WI38 (cell line): Measurements from ENCODE around the gene SLC6A12.

ENCODE experiments used
- H3K4me3 ChIP-seq: 2 replicates; pipeline ENCODE4 v1.5.1; 2011; ENCODE audit warnings: low read depth, mild to moderate bottlenecking, control low read depth, low read length
- CTCF ChIP-seq: IDR thresholded peaks from 2 replicates; pipeline ENCODE4 v1.5.1; 2012; ENCODE audit warnings: low read depth, mild to moderate bottlenecking, control low read depth, low read length

Gene SLC6A12

GRCh38 chr12:197911-198695 is 15.9 kb downstream of the SLC6A12 start:
- no peak overlapping the region for H3K4me3 ChIP-seq
- no peak for TF ChIP-seq CTCF

DNA sequence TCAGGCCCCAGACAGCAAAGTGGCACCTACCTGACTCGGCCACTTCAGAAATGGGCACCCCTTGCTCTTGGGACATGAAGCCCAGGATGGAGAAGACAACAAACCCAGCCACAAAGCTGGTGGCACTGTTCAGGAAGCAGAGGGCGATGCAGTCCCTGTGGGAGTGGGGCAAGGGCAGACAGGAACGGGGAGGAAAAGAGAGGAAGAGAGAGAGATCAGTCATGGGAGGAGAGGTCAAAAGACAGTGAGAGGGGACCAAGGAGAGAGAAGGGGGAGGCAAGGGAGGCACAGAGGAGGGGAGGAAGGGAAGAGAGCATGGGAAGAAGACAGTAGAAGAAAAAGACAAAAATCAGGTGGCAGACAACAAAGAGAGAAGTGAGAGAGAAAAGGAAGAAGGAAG is 16.6 kb downstream of the SLC6A12 start:
- H3K4me3 ChIP-seq: no peak overlapping the region
- no peak for TF ChIP-seq CTCF

DNA sequence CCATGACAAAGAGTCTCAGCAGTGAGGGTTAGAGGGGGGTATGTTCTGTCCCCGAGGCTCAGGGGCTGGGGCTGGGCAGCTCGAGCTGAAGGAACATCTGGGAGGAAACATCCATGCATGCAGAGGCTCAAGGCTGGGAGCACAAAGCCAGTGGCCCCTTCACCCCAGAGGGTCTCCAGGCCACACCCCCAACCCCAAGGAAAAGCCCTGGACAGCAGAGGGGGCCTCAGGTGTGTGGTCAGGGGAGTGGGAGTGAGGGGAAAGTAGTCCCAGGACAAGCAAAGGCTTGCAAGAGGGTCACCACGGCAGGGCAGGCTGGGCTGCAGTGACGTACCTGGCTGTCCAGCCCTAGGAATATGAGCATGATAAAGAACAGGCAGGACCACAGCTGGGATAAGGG is 17.5 kb downstream of the SLC6A12 start:
- no peak overlapping the region for H3K4me3 ChIP-seq
- no peak for TF ChIP-seq CTCF

- H3K4me3 ChIP-seq: no peak overlapping the region
- no peak for TF ChIP-seq CTCF
Measured at GRCh38 chr12:195951-196350, 18.0 kb downstream of the SLC6A12 start.

DNA sequence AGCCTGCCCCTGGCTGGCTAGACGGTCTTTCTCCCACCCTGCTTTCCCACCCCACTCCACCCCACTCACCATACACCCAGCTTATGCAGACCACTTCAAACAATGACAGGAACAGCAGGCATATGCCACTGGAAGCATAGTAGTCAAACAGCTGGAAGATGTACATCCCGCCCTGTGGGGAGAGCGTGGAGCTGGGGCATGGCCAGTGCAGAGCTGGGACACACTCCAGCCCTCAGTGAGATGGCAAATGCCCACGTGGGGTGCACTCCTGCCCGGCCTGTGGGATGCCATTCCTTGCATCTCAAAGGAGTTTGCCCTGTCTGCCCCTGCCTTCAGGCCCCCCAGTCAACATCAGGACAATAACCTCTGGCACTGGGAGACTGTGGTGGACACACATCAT is 18.8 kb downstream of the SLC6A12 start:
- TF ChIP-seq CTCF: no peak

DNA sequence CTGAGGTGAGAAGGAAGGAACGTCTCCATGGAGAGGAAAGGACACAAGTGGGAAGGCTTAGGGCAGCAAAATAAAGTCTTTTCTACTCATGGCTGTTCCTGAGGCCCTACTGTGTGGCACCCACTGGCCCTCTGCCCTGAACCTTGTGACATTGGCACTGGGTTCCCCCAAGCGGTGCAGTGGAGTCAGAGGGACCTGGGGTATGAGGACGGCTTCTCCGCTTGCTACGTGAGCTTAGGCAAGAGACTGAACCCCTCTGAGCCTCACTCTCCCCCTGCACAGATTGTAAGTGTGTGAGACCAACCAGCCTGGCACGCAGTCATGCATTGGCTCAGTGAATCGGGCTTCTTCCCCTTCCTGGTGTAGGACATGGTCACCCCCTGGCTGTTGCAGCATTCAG is 19.7 kb downstream of the SLC6A12 start:
- no peak overlapping the region for H3K4me3 ChIP-seq
- no peak for TF ChIP-seq CTCF

More for the DNA sequence above, 18.8 kb downstream of the SLC6A12 start:
- no peak overlapping the region for H3K4me3 ChIP-seq

DNA sequence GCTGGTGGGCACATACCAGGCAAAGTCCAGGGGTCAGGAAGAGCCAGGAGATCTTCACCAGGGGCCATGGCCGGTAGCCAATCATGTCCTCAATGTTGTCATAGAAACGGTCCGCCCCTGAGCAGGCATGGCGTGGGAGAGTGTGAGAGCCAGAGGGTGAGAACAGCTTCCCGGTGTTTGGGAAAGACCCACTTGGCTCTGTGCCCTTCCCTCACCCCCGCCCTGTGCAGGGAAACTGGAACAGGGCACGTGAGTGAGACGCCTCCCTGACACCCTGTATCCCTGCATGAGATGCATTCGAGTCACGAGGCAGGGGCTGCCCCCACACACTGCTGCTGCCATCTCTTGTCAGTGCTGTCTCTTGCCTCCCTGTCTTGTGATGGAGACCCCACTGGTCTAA is 20.7 kb downstream of the SLC6A12 start:
- TF ChIP-seq CTCF: no peak
- no peak overlapping the region for H3K4me3 ChIP-seq
